B cell (primary cell): ENCODE measurements around the gene MT4. TPM values are rescaled to one million over a fixed set of nuclear protein-coding genes. Genes with fewer than 3 reads are reported as not detected.

Source experiments
- ATAC-seq: fragments of 200-7000 bp; cut with Tn5 transposase; one replicate; pipeline ENCODE4 v1.10.0; 2021; ENCODE audit warnings: low read depth, mild to moderate bottlenecking, moderate number of reproducible peaks, moderate library complexity
- CTCF ChIA-PET: fragments of 350-600 bp; sonication (Branson Sonifier 250); formaldehyde crosslinking; loops from one replicate; lab custom pipeline; 2021; ENCODE audit warnings: antibody characterized with exemption, inconsistent platforms; lab: Charles Lee
- POLR2A ChIA-PET: fragments of 350-600 bp; sonication (Branson Sonifier 250); formaldehyde crosslinking; loops from one replicate; lab custom pipeline; 2021; ENCODE audit warnings: antibody characterized with exemption; lab: Charles Lee
- DNase-seq: peaks from one replicate; pipeline ENCODE4 v3.0.0; 2013
- H2AFZ ChIP-seq: 2 replicates; pipeline ENCODE4 v1.6.1; 2012; ENCODE audit warnings: mild to moderate bottlenecking, low read depth, low read length; ENCODE audit not compliant: insufficient read depth, poor library complexity, severe bottlenecking
- H3K27ac ChIP-seq, 2 donors: 1 replicate in 1 of 2; 2 replicates in 1 of 2; pipeline ENCODE4 v1.5.1; 2012 to 2013; ENCODE audit warnings: low read length in 2 of 2, mild to moderate bottlenecking in 2 of 2, moderate library complexity in 1 of 2
- H3K27me3 ChIP-seq, 4 experiments: fragments of 200-600 bp in 1 of 4; sonication (generic) in 1 of 4; replicated peaks in 1 of 4; 1 replicate in 2 of 4; 2 replicates in 2 of 4; pipeline versions ENCODE4 v1.6.1 to v1.7.0; 2013 to 2016; ENCODE audit warnings: low read length in 3 of 4, mild to moderate bottlenecking in 2 of 4, mixed read lengths in 1 of 4, moderate library complexity in 1 of 4; ENCODE audit not compliant: insufficient read depth in 4 of 4, control insufficient read depth in 3 of 4; ENCODE audit errors: control extremely low read depth in 1 of 4
- H3K36me3 ChIP-seq, 2 experiments: replicated peaks in 1 of 2; 1 replicate in 1 of 2; 2 replicates in 1 of 2; pipeline versions ENCODE4 v1.6.1 to v1.7.1; 2013; ENCODE audit warnings: low read length in 1 of 2; ENCODE audit not compliant: insufficient read depth in 2 of 2, control insufficient read depth in 1 of 2; ENCODE audit errors: control extremely low read depth in 1 of 2, extremely low read depth in 1 of 2
- H3K4me1 ChIP-seq, 2 donors: fragments of 200-600 bp in 1 of 2; sonication (generic) in 1 of 2; 1 replicate in 1 of 2; 2 replicates in 1 of 2; pipeline versions ENCODE4 v1.5.1 to v1.6.1; 2013 to 2017; ENCODE audit warnings: low read length in 2 of 2; ENCODE audit not compliant: control insufficient read depth in 2 of 2, insufficient read depth in 2 of 2
- H3K4me2 ChIP-seq: replicated peaks from 2 replicates; pipeline ENCODE3; 2012; ENCODE audit warnings: mild to moderate bottlenecking, low read depth, low read length; ENCODE audit not compliant: poor library complexity, severe bottlenecking
- H3K4me3 ChIP-seq, 5 experiments: fragments of 200-600 bp in 1 of 5; sonication (generic) in 1 of 5; 1 replicate in 3 of 5; 2 replicates in 2 of 5; pipeline versions ENCODE4 v1.5.1 to v1.7.0; 2011 to 2016; ENCODE audit warnings: low read length in 4 of 5, mild to moderate bottlenecking in 4 of 5, low read depth in 2 of 5, control low read depth in 1 of 5, moderate library complexity in 1 of 5; ENCODE audit not compliant: insufficient read depth in 1 of 5; ENCODE audit errors: control extremely low read depth in 1 of 5, extremely low read depth in 1 of 5
- H3K79me2 ChIP-seq: fragments of 200-600 bp; sonication (generic); one replicate; pipeline ENCODE4 v1.6.0; 2016; ENCODE audit warnings: low read length; ENCODE audit not compliant: control insufficient read depth, insufficient read depth
- H3K9ac ChIP-seq: fragments of 200-600 bp; sonication (generic); 2 replicates; pipeline ENCODE4 v1.6.1; 2017; ENCODE audit warnings: mild to moderate bottlenecking, low read length, moderate library complexity
- H3K9me3 ChIP-seq, 3 donors: one replicate each; pipeline versions ENCODE4 v1.6.1 to v1.7.1; 2013; ENCODE audit warnings: low read length in 2 of 3; ENCODE audit not compliant: control insufficient read depth in 2 of 3, insufficient read depth in 1 of 3; ENCODE audit errors: control extremely low read depth in 1 of 3
- H4K20me1 ChIP-seq: 2 replicates; pipeline ENCODE4 v1.6.0; 2012; ENCODE audit warnings: mild to moderate bottlenecking, low read length; ENCODE audit not compliant: insufficient read depth, control insufficient read depth, poor library complexity, severe bottlenecking
- H3K27ac Mint-ChIP-seq: one replicate; pipeline ENCODE4 v1.8.0; 2021; ENCODE audit warnings: mixed read lengths
- H3K27me3 Mint-ChIP-seq: one replicate; pipeline ENCODE4 v1.8.0; 2021; ENCODE audit warnings: mixed read lengths
- H3K4me1 Mint-ChIP-seq: one replicate; pipeline ENCODE4 v1.8.0; 2021; ENCODE audit warnings: mixed read lengths
- H3K4me3 Mint-ChIP-seq: one replicate; pipeline ENCODE4 v1.8.0; 2021; ENCODE audit warnings: mixed read lengths
- H3K9me3 Mint-ChIP-seq: one replicate; pipeline ENCODE4 v1.8.0; 2022; ENCODE audit warnings: mixed read lengths; ENCODE audit not compliant: insufficient read depth
- EZH2 ChIP-seq: IDR thresholded peaks from 2 replicates; pipeline ENCODE4 v1.6.1; 2012; ENCODE audit warnings: borderline replicate concordance, low read depth, mild to moderate bottlenecking, moderate library complexity, low read length; ENCODE audit not compliant: insufficient read depth, poor library complexity, severe bottlenecking
- WGBS: methylation state at CpG from one replicate; pipeline ENCODE4 v1.1.5; 2013; ENCODE audit warnings: missing lambda C conversion rate; ENCODE audit not compliant: insufficient coverage; 5-methylcytosine and 5-hydroxymethylcytosine counted together
- intact Hi-C: fragments of 100-400 bp; cut with micrococcal nuclease; formaldehyde crosslinking; loops from one replicate; pipeline ENCODE4 v1.10.0; 2022
- polyA plus RNA-seq: library from polyadenylated mRNA; depleted of rRNA; stranded (reverse); fragments of >200 nt; gene quantifications from 2 replicates; pipeline ENCODE4 v1.2.3, GENCODE V29; 2012
- total RNA-seq, 2 donors: library from RNA; stranded (reverse); fragments of 120-200 nt in 1 of 2; gene quantifications; 1 replicate in 1 of 2; 2 replicates in 1 of 2; pipeline versions ENCODE4 v1.2.3 to v1.2.4, GENCODE V29; 2013 to 2022
- TF ChIP-seq, protein P1 (sequence below): fragments of 200-600 bp; IDR thresholded peaks from one replicate; pipeline ENCODE4 v1.8.0; 2022; ENCODE audit warnings: antibody characterized with exemption, mild to moderate bottlenecking

Gene MT4
- total and polyA plus RNA-seq, 2 donors (not counting 1 experiment from before 2014, with no cell fraction given), result not detected

DNA sequence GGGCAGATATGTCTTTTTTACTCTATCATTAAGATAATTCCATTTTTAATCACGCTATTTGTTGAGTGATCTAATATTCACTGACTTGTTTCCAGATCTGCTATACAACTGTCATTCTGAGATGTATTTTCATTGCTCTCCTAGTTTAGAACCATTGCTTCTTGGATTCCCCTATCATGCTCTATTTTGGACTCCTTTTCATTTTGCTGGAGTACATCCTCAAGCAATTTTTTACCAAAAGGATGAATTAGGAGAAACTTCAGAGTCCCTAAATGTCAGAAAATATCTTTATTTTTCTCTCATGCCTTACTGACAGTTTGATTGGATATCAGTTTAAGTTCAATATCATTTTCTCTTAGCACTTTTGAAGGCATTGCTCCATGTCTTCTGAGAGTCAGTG is 9.8 kb downstream of the MT4 start:
- Histone ChIP-seq H4K20me1 (no peaks in the 10 kb centered on the region), H3K4me1 (peaks cover 0 to 3% of the 10 kb centered on the region in 2 donors), H3K4me2 (no peak overlapping the region), H3K27me3 (no peaks in the 10 kb centered on the region), H3K9me3 (peaks cover 0 to 3% (median 0%) of the 10 kb centered on the region in 3 donors), H3K9ac (no peak overlapping the region), H3K27ac (no peak overlapping the region), H3K4me3 (no peak overlapping the region), H3K79me2 (no peaks in the 10 kb centered on the region), H2AFZ (no peak overlapping the region), H3K36me3 (no peaks in the 10 kb centered on the region)
- TF ChIP-seq, protein P1, sequence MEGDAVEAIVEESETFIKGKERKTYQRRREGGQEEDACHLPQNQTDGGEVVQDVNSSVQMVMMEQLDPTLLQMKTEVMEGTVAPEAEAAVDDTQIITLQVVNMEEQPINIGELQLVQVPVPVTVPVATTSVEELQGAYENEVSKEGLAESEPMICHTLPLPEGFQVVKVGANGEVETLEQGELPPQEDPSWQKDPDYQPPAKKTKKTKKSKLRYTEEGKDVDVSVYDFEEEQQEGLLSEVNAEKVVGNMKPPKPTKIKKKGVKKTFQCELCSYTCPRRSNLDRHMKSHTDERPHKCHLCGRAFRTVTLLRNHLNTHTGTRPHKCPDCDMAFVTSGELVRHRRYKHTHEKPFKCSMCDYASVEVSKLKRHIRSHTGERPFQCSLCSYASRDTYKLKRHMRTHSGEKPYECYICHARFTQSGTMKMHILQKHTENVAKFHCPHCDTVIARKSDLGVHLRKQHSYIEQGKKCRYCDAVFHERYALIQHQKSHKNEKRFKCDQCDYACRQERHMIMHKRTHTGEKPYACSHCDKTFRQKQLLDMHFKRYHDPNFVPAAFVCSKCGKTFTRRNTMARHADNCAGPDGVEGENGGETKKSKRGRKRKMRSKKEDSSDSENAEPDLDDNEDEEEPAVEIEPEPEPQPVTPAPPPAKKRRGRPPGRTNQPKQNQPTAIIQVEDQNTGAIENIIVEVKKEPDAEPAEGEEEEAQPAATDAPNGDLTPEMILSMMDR, result no peak
- no peak for TF ChIP-seq EZH2
- intact Hi-C loops, result no loop called here
- H3K27ac Mint-ChIP-seq, result no peak overlapping the region
- no peaks in the 10 kb centered on the region for H3K9me3 Mint-ChIP-seq
- no peak overlapping the region for H3K4me3 Mint-ChIP-seq
- DNase-seq (no peak), ATAC-seq (no peak)
- peaks cover 1% of the 10 kb centered on the region for H3K4me1 Mint-ChIP-seq
- no CpG with 5 or more reads among the region's 1 CpG for WGBS
- H3K27me3 Mint-ChIP-seq, result peaks cover 3% of the 10 kb centered on the region
- ChIA-PET CTCF (no interaction called here), POLR2A (no interaction called here)

DNA sequence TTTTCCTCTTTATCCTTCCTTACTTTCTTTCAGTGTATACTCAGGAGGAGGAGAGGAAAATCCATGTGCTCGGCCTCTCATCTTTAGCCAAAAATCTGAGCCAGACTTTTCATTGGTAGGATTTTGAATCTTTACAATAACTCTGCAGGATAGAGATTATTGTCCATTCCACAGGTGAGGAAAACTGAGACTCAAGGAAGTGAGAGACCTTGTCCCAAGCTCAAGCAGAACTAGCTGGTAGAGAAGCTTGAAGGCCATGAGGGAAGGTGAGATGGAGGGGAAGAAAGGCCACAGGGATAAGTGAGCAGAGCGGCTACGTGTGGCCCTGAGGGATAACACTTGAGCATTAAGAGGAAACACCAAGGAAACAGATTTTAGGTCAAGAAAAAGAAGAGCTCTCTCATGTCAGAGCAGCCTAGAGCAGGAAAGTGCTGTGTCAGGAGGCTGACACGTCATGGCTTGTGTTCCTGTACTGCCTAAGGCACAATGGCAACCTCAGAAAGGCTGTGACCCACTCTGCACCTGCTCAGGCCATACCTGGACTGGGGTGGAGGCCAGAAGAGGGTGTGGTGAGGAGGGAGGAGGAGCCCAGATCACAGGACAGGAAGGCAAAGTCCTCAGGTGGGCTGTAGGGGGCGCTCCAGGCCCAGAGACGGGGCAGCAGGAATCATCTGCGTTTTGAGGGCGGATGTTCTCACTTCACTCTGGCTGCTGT is 11.9 kb downstream of the MT4 start:
- ChIA-PET CTCF (interaction anchor here (0.8 to 4.0 kb wide), 8 partner anchors 9 to 130 kb away, joined by 3 to 53 read pairs (median 5); partner anchors contain the start of gene MT1X), POLR2A (interaction anchor here (1.0 kb wide), 1 partner anchor 24 kb away, joined by 4 read pairs; no protein-coding TSS in a partner anchor)
- intact Hi-C loops, result loop anchor here (2.0 kb wide), 1 partner anchor 32 kb away; the partner anchor contains the start of gene MT2A
- Histone ChIP-seq H3K9ac (no peak overlapping the region), H3K4me1 (peaks cover 0 to 3% of the 10 kb centered on the region in 2 donors), H2AFZ (peak overlapping the region; percentile 28), H3K36me3 (no peaks in the 10 kb centered on the region), H3K27me3 (no peaks in the 10 kb centered on the region), H3K9me3 (peaks cover 0 to 3% (median 0%) of the 10 kb centered on the region in 3 donors), H3K79me2 (no peaks in the 10 kb centered on the region), H3K4me2 (no peak overlapping the region), H3K27ac (no peak overlapping the region), H4K20me1 (no peaks in the 10 kb centered on the region), H3K4me3 (no peak overlapping the region)
- H3K4me3 Mint-ChIP-seq, result no peak overlapping the region
- peaks cover 6% of the 10 kb centered on the region for H3K27me3 Mint-ChIP-seq
- peak; percentile 98 for ATAC-seq
- H3K27ac Mint-ChIP-seq, result no peak overlapping the region
- TF ChIP-seq, protein P1, result peak; percentile 72
- TF ChIP-seq EZH2, result no peak
- H3K9me3 Mint-ChIP-seq, result no peaks in the 10 kb centered on the region
- peak; percentile 76 for DNase-seq
- WGBS, result 22% methylated on average over 8 of the region's 8 CpGs
- peaks cover 1% of the 10 kb centered on the region for H3K4me1 Mint-ChIP-seq
